Panc1 (cell line): ENCODE results near the gene RTN4IP1. TPM values are rescaled to one million over a fixed set of nuclear protein-coding genes. Genes with fewer than 3 reads are reported as not detected.

Source experiments
- ATAC-seq: fragments of 200-7000 bp; cut with Tn5 transposase; 2 replicates; pipeline ENCODE4 v1.9.1; 2020; ENCODE audit warnings: mild to moderate bottlenecking, moderate library complexity
- BruUV-seq: library from RNA; stranded (reverse); fragments of 400-500 nt; replicated peaks from 2 replicates; lab custom pipeline; 2021; lab: Mats Ljungman, UMichigan
- CTCF ChIA-PET: fragments of 300-600 bp; sonication (Branson Sonifier 250); formaldehyde crosslinking; loops from one replicate; lab custom pipeline; 2022; ENCODE audit warnings: antibody characterized with exemption; lab: Charles Lee
- POLR2A ChIA-PET: fragments of 300-600 bp; sonication (Branson Sonifier 250); formaldehyde crosslinking; loops from one replicate; lab custom pipeline; 2022; ENCODE audit warnings: antibody characterized with exemption; lab: Charles Lee
- DNase-seq: peaks from one replicate; pipeline ENCODE4 v3.0.0-alpha.2; 2010; ENCODE audit warnings: low read depth, low spot score
- H3K27ac ChIP-seq: 2 replicates; pipeline ENCODE4 v1.5.1; 2011; ENCODE audit warnings: mild to moderate bottlenecking, low read length, inconsistent platforms
- H3K27me3 ChIP-seq: fragments of 200-500 bp; sonication (Bioruptor generic); 2 replicates; pipeline ENCODE4 v1.6.0; 2014; ENCODE audit warnings: low read length, inconsistent platforms; ENCODE audit not compliant: control insufficient read depth, insufficient read depth
- H3K36me3 ChIP-seq: fragments of 200-500 bp; sonication (Bioruptor generic); 2 replicates; pipeline ENCODE4 v1.5.1; 2014; ENCODE audit warnings: inconsistent platforms, mild to moderate bottlenecking, low read length, moderate library complexity; ENCODE audit not compliant: control insufficient read depth, insufficient read depth
- H3K4me1 ChIP-seq: 2 replicates; pipeline ENCODE4 v1.5.1; 2011; ENCODE audit warnings: inconsistent platforms, mild to moderate bottlenecking, low read length, moderate library complexity; ENCODE audit not compliant: control insufficient read depth, insufficient read depth
- H3K4me3 ChIP-seq, 2 experiments: 2 replicates each; pipeline ENCODE4 v1.5.1; 2011 to 2012; ENCODE audit warnings: low read depth in 2 of 2, low read length in 2 of 2, mild to moderate bottlenecking in 2 of 2, inconsistent platforms in 1 of 2, moderate library complexity in 1 of 2
- H3K9me3 ChIP-seq: fragments of 200-500 bp; sonication (Bioruptor generic); 2 replicates; pipeline ENCODE4 v1.5.1; 2014; ENCODE audit warnings: low read depth, mild to moderate bottlenecking, inconsistent platforms, low read length, moderate library complexity; ENCODE audit not compliant: control insufficient read depth, insufficient read depth
- POLR2AphosphoS5 ChIP-seq: IDR thresholded peaks from 2 replicates; pipeline ENCODE4 v1.6.1; 2012; ENCODE audit warnings: mild to moderate bottlenecking, low read depth, low read length, moderate library complexity
- SIN3A ChIP-seq: IDR thresholded peaks from 2 replicates; pipeline ENCODE4 v1.6.1; 2012; ENCODE audit warnings: low read depth, mild to moderate bottlenecking, low read length, moderate library complexity, borderline replicate concordance; ENCODE audit not compliant: insufficient read depth
- TCF7L2 ChIP-seq: IDR thresholded peaks from 2 replicates; pipeline ENCODE4 v1.6.1; 2011; ENCODE audit warnings: mild to moderate bottlenecking, low read depth, low read length, inconsistent platforms
- in situ Hi-C: cut with HindIII; loops from 2 replicates; pipeline ENCODE4 v1.10.0; 2016; ENCODE audit warnings: low sequenced_read_pairs, low pct_unique_long_range_greater_than_20kb
- intact Hi-C: fragments of 100-400 bp; cut with micrococcal nuclease; formaldehyde crosslinking; loops from one replicate; pipeline ENCODE4 v1.10.0; 2022; ENCODE audit not compliant: unreplicated experiment
- total RNA-seq: library from RNA; stranded (reverse); gene quantifications from one replicate; pipeline ENCODE4 v1.2.1, GENCODE V29; 2021; ENCODE audit not compliant: unreplicated experiment
- TF ChIP-seq, protein P1 (sequence below): fragments of 450-650 bp; IDR thresholded peaks from 2 replicates; pipeline ENCODE4 v1.5.1; 2017; ENCODE audit warnings: mild to moderate bottlenecking
- TF ChIP-seq, protein P2 (sequence below), 2 experiments: IDR thresholded peaks; 2 replicates each; pipeline ENCODE4 v1.6.1; 2011 to 2012; ENCODE audit warnings: low read depth in 2 of 2, control low read depth in 1 of 2, low read length in 1 of 2, mild to moderate bottlenecking in 1 of 2, moderate library complexity in 1 of 2; ENCODE audit not compliant: insufficient read depth in 1 of 2

The RTN4IP1 gene
- total RNA-seq, 1 experiment from 2014 or later, result 9.4 TPM

DNA sequence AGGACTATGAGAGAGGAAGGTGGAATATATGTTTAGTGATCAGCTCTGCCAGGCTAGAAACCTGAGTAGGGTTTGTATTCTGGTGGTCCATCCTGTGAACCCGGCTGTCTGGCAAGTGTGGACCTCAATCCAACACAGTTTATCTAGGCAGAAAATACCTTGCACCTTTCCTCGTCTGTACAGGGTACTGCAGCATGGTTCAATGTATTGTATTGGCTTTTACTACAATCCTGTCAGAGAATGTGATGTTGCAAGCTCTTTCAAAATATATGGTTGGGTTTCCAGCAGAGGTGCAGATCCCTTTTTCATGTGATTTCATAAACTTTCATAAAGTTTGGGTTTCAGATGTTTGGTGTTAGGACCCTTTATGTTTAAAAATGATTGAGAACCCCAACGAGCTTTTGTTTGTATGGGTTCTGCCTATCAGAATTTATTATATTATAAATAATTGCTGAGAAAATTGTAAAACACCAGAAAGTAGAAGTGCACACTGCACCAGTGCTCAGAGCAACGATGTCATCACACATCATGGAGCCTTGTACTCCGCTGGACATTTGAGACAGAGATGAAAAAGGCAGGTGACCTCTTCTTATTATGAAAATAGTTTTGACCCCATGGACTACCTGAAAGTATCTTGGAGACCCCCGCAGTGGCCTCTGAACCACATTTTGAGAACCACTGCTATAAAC lies 106.6 kb downstream of the RTN4IP1 start:
- in situ Hi-C loops, result no loop called here
- ChIA-PET POLR2A (interaction anchor here (1.9 kb wide), 1 partner anchor 10 kb away, joined by 8 read pairs; no protein-coding TSS in a partner anchor), CTCF (no interaction called here)
- Histone ChIP-seq H3K9me3 (no peaks in the 10 kb centered on the region), H3K27me3 (no peaks in the 10 kb centered on the region), H3K27ac (peak overlapping the region; percentile 93), H3K4me1 (peaks cover 72% of the 10 kb centered on the region), H3K36me3 (peaks cover 5% of the 10 kb centered on the region; the same call in 1 of the 2 replicates), H3K4me3 (0 out of 4 replicates have a peak overlapping the region, but pooled peaks have one; percentile 1 to 2)
- ATAC-seq (no peak), DNase-seq (no peak)
- intact Hi-C loops, result no loop called here
- BruUV-seq, result no TSS peak
- TF ChIP-seq SIN3A (no peak), POLR2AphosphoS5 (no peak), TCF7L2 (no peak)
- TF ChIP-seq, protein P1, sequence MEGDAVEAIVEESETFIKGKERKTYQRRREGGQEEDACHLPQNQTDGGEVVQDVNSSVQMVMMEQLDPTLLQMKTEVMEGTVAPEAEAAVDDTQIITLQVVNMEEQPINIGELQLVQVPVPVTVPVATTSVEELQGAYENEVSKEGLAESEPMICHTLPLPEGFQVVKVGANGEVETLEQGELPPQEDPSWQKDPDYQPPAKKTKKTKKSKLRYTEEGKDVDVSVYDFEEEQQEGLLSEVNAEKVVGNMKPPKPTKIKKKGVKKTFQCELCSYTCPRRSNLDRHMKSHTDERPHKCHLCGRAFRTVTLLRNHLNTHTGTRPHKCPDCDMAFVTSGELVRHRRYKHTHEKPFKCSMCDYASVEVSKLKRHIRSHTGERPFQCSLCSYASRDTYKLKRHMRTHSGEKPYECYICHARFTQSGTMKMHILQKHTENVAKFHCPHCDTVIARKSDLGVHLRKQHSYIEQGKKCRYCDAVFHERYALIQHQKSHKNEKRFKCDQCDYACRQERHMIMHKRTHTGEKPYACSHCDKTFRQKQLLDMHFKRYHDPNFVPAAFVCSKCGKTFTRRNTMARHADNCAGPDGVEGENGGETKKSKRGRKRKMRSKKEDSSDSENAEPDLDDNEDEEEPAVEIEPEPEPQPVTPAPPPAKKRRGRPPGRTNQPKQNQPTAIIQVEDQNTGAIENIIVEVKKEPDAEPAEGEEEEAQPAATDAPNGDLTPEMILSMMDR, result no peak
- TF ChIP-seq, protein P2, sequence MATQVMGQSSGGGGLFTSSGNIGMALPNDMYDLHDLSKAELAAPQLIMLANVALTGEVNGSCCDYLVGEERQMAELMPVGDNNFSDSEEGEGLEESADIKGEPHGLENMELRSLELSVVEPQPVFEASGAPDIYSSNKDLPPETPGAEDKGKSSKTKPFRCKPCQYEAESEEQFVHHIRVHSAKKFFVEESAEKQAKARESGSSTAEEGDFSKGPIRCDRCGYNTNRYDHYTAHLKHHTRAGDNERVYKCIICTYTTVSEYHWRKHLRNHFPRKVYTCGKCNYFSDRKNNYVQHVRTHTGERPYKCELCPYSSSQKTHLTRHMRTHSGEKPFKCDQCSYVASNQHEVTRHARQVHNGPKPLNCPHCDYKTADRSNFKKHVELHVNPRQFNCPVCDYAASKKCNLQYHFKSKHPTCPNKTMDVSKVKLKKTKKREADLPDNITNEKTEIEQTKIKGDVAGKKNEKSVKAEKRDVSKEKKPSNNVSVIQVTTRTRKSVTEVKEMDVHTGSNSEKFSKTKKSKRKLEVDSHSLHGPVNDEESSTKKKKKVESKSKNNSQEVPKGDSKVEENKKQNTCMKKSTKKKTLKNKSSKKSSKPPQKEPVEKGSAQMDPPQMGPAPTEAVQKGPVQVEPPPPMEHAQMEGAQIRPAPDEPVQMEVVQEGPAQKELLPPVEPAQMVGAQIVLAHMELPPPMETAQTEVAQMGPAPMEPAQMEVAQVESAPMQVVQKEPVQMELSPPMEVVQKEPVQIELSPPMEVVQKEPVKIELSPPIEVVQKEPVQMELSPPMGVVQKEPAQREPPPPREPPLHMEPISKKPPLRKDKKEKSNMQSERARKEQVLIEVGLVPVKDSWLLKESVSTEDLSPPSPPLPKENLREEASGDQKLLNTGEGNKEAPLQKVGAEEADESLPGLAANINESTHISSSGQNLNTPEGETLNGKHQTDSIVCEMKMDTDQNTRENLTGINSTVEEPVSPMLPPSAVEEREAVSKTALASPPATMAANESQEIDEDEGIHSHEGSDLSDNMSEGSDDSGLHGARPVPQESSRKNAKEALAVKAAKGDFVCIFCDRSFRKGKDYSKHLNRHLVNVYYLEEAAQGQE (IDR thresholded peaks at IDR 0.05; ENCODE audit: insufficient read depth in 1 of 2, low read depth in 2 of 2, low read length in 1 of 2), result no peak

Other genes with a start within 250 kb of the RTN4IP1 start
- gene QRSL1, start 80 bp upstream of the RTN4IP1 start, total RNA-seq, result 18.4 TPM